Smooth muscle cell (in vitro differentiated cells): ENCODE measurements around the gene TNFRSF4. TPM values are rescaled to one million over a fixed set of nuclear protein-coding genes. Genes with fewer than 3 reads are reported as not detected.

Experiments
- DNase-seq: peaks from one replicate; lab custom pipeline; 2025; ENCODE audit not compliant: unreplicated experiment; lab: John Stamatoyannopoulos, UW
- H2AFZ ChIP-seq: fragments of 200-600 bp; sonication (generic); 2 replicates; pipeline ENCODE4 v1.6.0; 2016; ENCODE audit warnings: antibody characterized with exemption, low read depth, mild to moderate bottlenecking
- H3F3A ChIP-seq: fragments of 200-600 bp; sonication (generic); 2 replicates; pipeline ENCODE4 v1.6.0; 2017; ENCODE audit warnings: antibody characterized with exemption, low read depth
- H3K27ac ChIP-seq: fragments of 200-600 bp; sonication (generic); 2 replicates; pipeline ENCODE4 v1.5.1; 2016; ENCODE audit warnings: low read depth, mild to moderate bottlenecking
- H3K27me3 ChIP-seq: fragments of 200-600 bp; sonication (generic); 2 replicates; pipeline ENCODE4 v1.6.1; 2016; ENCODE audit warnings: low read depth, mild to moderate bottlenecking
- H3K36me3 ChIP-seq: fragments of 200-600 bp; sonication (generic); 2 replicates; pipeline ENCODE4 v1.5.1; 2016; ENCODE audit warnings: low read depth
- H3K4me1 ChIP-seq: fragments of 200-600 bp; sonication (generic); 2 replicates; pipeline ENCODE4 v1.5.1; 2016; ENCODE audit warnings: low read depth
- H3K4me2 ChIP-seq: fragments of 200-600 bp; sonication (generic); 2 replicates; pipeline ENCODE4 v1.6.0; 2016; ENCODE audit warnings: mild to moderate bottlenecking
- H3K4me3 ChIP-seq: fragments of 200-600 bp; sonication (generic); 2 replicates; pipeline ENCODE4 v1.5.1; 2016; ENCODE audit warnings: mild to moderate bottlenecking
- H3K79me2 ChIP-seq: fragments of 200-600 bp; sonication (generic); 2 replicates; pipeline ENCODE4 v1.6.0; 2016; ENCODE audit warnings: low read depth, mild to moderate bottlenecking
- H3K9ac ChIP-seq: fragments of 200-600 bp; sonication (generic); 2 replicates; pipeline ENCODE4 v1.6.0; 2016; ENCODE audit warnings: low read depth
- H3K9me3 ChIP-seq: fragments of 200-600 bp; sonication (generic); replicated peaks from 2 replicates; pipeline ENCODE4 v1.5.1; 2016; ENCODE audit warnings: low read depth
- H4K20me1 ChIP-seq: fragments of 200-600 bp; sonication (generic); 2 replicates; pipeline ENCODE4 v1.6.0; 2016; ENCODE audit warnings: low read depth
- CTCF ChIP-seq: fragments of 200-600 bp; sonication (generic); IDR thresholded peaks from 2 replicates; pipeline ENCODE4 v1.5.1; 2017; ENCODE audit warnings: borderline replicate concordance, mild to moderate bottlenecking, antibody characterized with exemption; ENCODE audit not compliant: insufficient read depth, poor library complexity, severe bottlenecking
- WGBS: methylation state at CpG from one replicate; pipeline ENCODE4 v1.1.7; 2016; ENCODE audit warnings: low lambda C conversion rate; 5-methylcytosine and 5-hydroxymethylcytosine counted together
- polyA plus RNA-seq: library from polyadenylated mRNA; unstranded; fragments of >200 nt; fragmentation: Nextera tagmentation; extraction: Ambion mirVana; gene quantifications from 2 replicates; pipeline ENCODE4 v1.2.1, GENCODE V29; 2016
- total RNA-seq: library from RNA; depleted of rRNA; stranded (reverse); fragments of >200 nt; gene quantifications from 2 replicates; pipeline ENCODE4 v1.2.3, GENCODE V29; 2014

Gene TNFRSF4
- total and polyA plus RNA-seq, 2 experiments from 2014 or later = not detected

- no peak for TF ChIP-seq CTCF
- H3K79me2 ChIP-seq = no peaks in the 10 kb centered on the region
- H3K9me3 ChIP-seq = no peaks in the 10 kb centered on the region
These were observed 3.0 kb upstream of the TNFRSF4 start for GRCh38 chr1:1216770-1217620.

GRCh38 chr1:1215881-1216605 lies 2.1 kb upstream of the TNFRSF4 start:
- no peaks in the 10 kb centered on the region for H3K27me3 ChIP-seq
- WGBS = 96% methylated on average over 17 of the region's 21 CpGs
- no peak for TF ChIP-seq CTCF

More at GRCh38 chr1:1216770-1217620, 3.0 kb upstream of the TNFRSF4 start:
- H3K27ac ChIP-seq = no peak overlapping the region
- peaks cover 22% of the 10 kb centered on the region for H4K20me1 ChIP-seq
- no peak overlapping the region for H3K4me2 ChIP-seq
- no peaks in the 10 kb centered on the region for H3K27me3 ChIP-seq
- H3K36me3 ChIP-seq = no peaks in the 10 kb centered on the region
- no peaks in the 10 kb centered on the region for H3F3A ChIP-seq
- H3K9ac ChIP-seq = no peak overlapping the region
- DNase-seq = no peak
- no peaks in the 10 kb centered on the region for H3K4me1 ChIP-seq
- 98% methylated on average over 52 of the region's 74 CpGs for WGBS
- H2AFZ ChIP-seq = no peak overlapping the region
- H3K4me3 ChIP-seq = no peak overlapping the region

GRCh38 chr1:1215080-1215676 lies 1.2 kb upstream of the TNFRSF4 start:
- no peak overlapping the region for H3K27ac ChIP-seq
- H3K4me2 ChIP-seq = no peak overlapping the region
- WGBS = 63% methylated on average over 11 of the region's 11 CpGs
- no peak overlapping the region for H3K4me3 ChIP-seq
- TF ChIP-seq CTCF = no peak
- no peak overlapping the region for H2AFZ ChIP-seq
- DNase-seq = no peak
- no peaks in the 10 kb centered on the region for H3K36me3 ChIP-seq
- no peaks in the 10 kb centered on the region for H3F3A ChIP-seq
- H3K9me3 ChIP-seq = no peaks in the 10 kb centered on the region
- H3K79me2 ChIP-seq = no peaks in the 10 kb centered on the region
- H3K27me3 ChIP-seq = no peaks in the 10 kb centered on the region
- no peak overlapping the region for H3K9ac ChIP-seq
- peaks cover 16% of the 10 kb centered on the region for H4K20me1 ChIP-seq
- H3K4me1 ChIP-seq = no peaks in the 10 kb centered on the region

More at GRCh38 chr1:1215881-1216605, 2.1 kb upstream of the TNFRSF4 start:
- no peak overlapping the region for H2AFZ ChIP-seq
- H3K27ac ChIP-seq = no peak overlapping the region
- H3F3A ChIP-seq = no peaks in the 10 kb centered on the region
- H3K4me2 ChIP-seq = no peak overlapping the region
- H3K4me1 ChIP-seq = no peaks in the 10 kb centered on the region
- no peak overlapping the region for H3K4me3 ChIP-seq
- no peaks in the 10 kb centered on the region for H3K9me3 ChIP-seq
- H3K79me2 ChIP-seq = no peaks in the 10 kb centered on the region
- H3K36me3 ChIP-seq = no peaks in the 10 kb centered on the region
- peaks cover 22% of the 10 kb centered on the region for H4K20me1 ChIP-seq
- no peak for DNase-seq
- no peak overlapping the region for H3K9ac ChIP-seq
